Spleen (tissue), 11 donors: ENCODE results near the gene NTN4. TPM values are rescaled to one million over a fixed set of nuclear protein-coding genes. Genes with fewer than 3 reads are reported as not detected.
A peak's percentile ranks its signal among the peaks of the same experiment; 100 is the strongest.
"Not testable (repeated sequence)": the region's sequence is repeated elsewhere in the genome, so short reads cannot be mapped to it uniquely, and the experiment has no call there.

Experiments
- DNase-seq: peaks from one replicate; pipeline ENCODE4 v3.0.0-alpha.2; 2020
- H3K27ac ChIP-seq, 8 donors: fragments of 200-600 bp; sonication (generic) in 7 of 8; 1 replicate in 4 of 8; 2 replicates in 4 of 8; pipeline versions ENCODE4 v1.5.0 to v1.8.0; 2016 to 2021; ENCODE audit warnings: inconsistent platforms in 4 of 8, mild to moderate bottlenecking in 4 of 8, moderate library complexity in 1 of 8
- H3K27me3 ChIP-seq, 7 donors: fragments of 200-600 bp; sonication (generic) in 6 of 7; replicated peaks in 1 of 7; 1 replicate in 4 of 7; 2 replicates in 3 of 7; pipeline versions ENCODE4 v1.5.0 to v1.8.0; 2016 to 2021; ENCODE audit warnings: inconsistent platforms in 3 of 7, mild to moderate bottlenecking in 1 of 7
- H3K36me3 ChIP-seq, 6 donors: fragments of 200-600 bp; sonication (generic) in 5 of 6; 1 replicate in 4 of 6; 2 replicates in 2 of 6; pipeline versions ENCODE4 v1.5.0 to v1.8.0; 2016 to 2021; ENCODE audit warnings: inconsistent platforms in 2 of 6
- H3K4me1 ChIP-seq, 6 donors: fragments of 200-600 bp; sonication (generic) in 5 of 6; 1 replicate in 3 of 6; 2 replicates in 3 of 6; pipeline versions ENCODE4 v1.5.0 to v1.8.0; 2016 to 2021; ENCODE audit warnings: inconsistent platforms in 3 of 6
- H3K4me3 ChIP-seq, 8 donors: fragments of 200-600 bp; sonication (generic) in 7 of 8; 1 replicate in 4 of 8; 2 replicates in 4 of 8; pipeline versions ENCODE4 v1.5.0 to v1.8.0; 2016 to 2021; ENCODE audit warnings: inconsistent platforms in 4 of 8, mild to moderate bottlenecking in 4 of 8, moderate library complexity in 2 of 8
- H3K9me3 ChIP-seq, 8 donors: fragments of 200-600 bp; sonication (generic) in 7 of 8; 1 replicate in 4 of 8; 2 replicates in 4 of 8; pipeline versions ENCODE4 v1.5.0 to v1.8.0; 2016 to 2021; ENCODE audit warnings: inconsistent platforms in 4 of 8
- POLR2A ChIP-seq, 3 donors: fragments of 450-650 bp; IDR thresholded peaks; one replicate each; pipeline ENCODE4 v1.5.1; 2017; ENCODE audit warnings: antibody characterized with exemption in 3 of 3, mild to moderate bottlenecking in 1 of 3
- POLR2AphosphoS5 ChIP-seq, 3 donors: sonication (generic); formaldehyde crosslinking; IDR thresholded peaks; one replicate each; pipeline ENCODE4 v1.5.1; 2017; ENCODE audit warnings: antibody characterized with exemption in 3 of 3
- WGBS, 5 donors: extraction: QIAGEN DNeasy Blood & Tissue Kit in 3 of 5; methylation state at CpG; one replicate each; pipeline versions ENCODE4 v1.1.5 to v1.1.7; 2013 to 2018; 5-methylcytosine and 5-hydroxymethylcytosine counted together
- intact Hi-C: fragments of 100-400 bp; cut with DNase I; formaldehyde crosslinking; loops from one replicate; pipeline ENCODE4 v1.15.0; 2023; ENCODE audit warnings: low total_unique reads
- polyA plus RNA-seq, 3 donors: library from polyadenylated mRNA; stranded (reverse); fragments of 200-250 nt; gene quantifications; one replicate each; pipeline ENCODE4 v1.2.1, GENCODE V29; 2013
- total RNA-seq, 7 donors: library from RNA; depleted of rRNA in 3 of 7; stranded (reverse); fragments of >200 nt in 3 of 7; fragmentation: NEBNext Ultra II Directional in 4 of 7; extraction: Animal tissue kit (Norgen Biotek cat#: 25700) in 4 of 7; gene quantifications; one replicate each; pipeline versions ENCODE4 v1.1.0 to v1.2.1, GENCODE V29; 2016 to 2021
- TF ChIP-seq, protein P1 (sequence below), 11 experiments: fragments of 200-600 bp in 7 of 11; fragments of 450-650 bp in 4 of 11; sonication (generic) in 4 of 11; IDR thresholded peaks in 8 of 11; conservative IDR thresholded peaks in 3 of 11; 1 replicate in 7 of 11; 2 replicates in 4 of 11; pipeline versions ENCODE4 v1.4.0 to v1.8.0; 2016 to 2021; ENCODE audit warnings: antibody characterized with exemption in 11 of 11, inconsistent platforms in 4 of 11, mild to moderate bottlenecking in 1 of 11
- donor health status: healthy with polysubstance abuse.
- donor health status: DM: no; HTN: no; CAD: no; lungs with moderate emphysema.
- donor health status: DM: no; HTN: no; CAD: no.
- donor health status: Bipolar disorder and iron deficiency.
- donor health status: healthy.
- donor health status: DM: no; HTN: no; CAD: no.
- donor health status: DM: yes; HTN: yes; CAD: no.

Gene NTN4
- total and polyA plus RNA-seq, 10 donors: 17.6 to 482 (median 292) TPM

GRCh38 chr12:95740751-95741150 lies 49.8 kb downstream of the NTN4 start:
- Histone ChIP-seq H3K9me3 (peaks cover 0 to 14% (median 11%) of the 10 kb centered on the region in 8 donors), H3K4me3 (no peak overlapping the region), H3K36me3 (peaks cover 0 to 27% (median 2%) of the 10 kb centered on the region in 6 donors), H3K27me3 (no peaks in the 10 kb centered on the region), H3K27ac (peak overlapping the region in 7 of 8 donors; percentile 56 to 74 (median 68)), H3K4me1 (peaks cover 0 to 23% (median 5%) of the 10 kb centered on the region in 6 donors)
- 71 to 89% (median 81%) methylated on average over 1 of the region's 1 CpG for WGBS, 5 donors
- no peak for DNase-seq
- intact Hi-C loops: no loop called here
- TF ChIP-seq POLR2A (IDR thresholded peaks at IDR 0.05) (no peak), POLR2AphosphoS5 (IDR thresholded peaks at IDR 0.05) (no peak)
- TF ChIP-seq, protein P1, sequence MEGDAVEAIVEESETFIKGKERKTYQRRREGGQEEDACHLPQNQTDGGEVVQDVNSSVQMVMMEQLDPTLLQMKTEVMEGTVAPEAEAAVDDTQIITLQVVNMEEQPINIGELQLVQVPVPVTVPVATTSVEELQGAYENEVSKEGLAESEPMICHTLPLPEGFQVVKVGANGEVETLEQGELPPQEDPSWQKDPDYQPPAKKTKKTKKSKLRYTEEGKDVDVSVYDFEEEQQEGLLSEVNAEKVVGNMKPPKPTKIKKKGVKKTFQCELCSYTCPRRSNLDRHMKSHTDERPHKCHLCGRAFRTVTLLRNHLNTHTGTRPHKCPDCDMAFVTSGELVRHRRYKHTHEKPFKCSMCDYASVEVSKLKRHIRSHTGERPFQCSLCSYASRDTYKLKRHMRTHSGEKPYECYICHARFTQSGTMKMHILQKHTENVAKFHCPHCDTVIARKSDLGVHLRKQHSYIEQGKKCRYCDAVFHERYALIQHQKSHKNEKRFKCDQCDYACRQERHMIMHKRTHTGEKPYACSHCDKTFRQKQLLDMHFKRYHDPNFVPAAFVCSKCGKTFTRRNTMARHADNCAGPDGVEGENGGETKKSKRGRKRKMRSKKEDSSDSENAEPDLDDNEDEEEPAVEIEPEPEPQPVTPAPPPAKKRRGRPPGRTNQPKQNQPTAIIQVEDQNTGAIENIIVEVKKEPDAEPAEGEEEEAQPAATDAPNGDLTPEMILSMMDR (IDR thresholded peaks at IDR 0.05 in 8 of 11, conservative IDR thresholded peaks at IDR 0.05 in 3 of 11): no peak

DNA sequence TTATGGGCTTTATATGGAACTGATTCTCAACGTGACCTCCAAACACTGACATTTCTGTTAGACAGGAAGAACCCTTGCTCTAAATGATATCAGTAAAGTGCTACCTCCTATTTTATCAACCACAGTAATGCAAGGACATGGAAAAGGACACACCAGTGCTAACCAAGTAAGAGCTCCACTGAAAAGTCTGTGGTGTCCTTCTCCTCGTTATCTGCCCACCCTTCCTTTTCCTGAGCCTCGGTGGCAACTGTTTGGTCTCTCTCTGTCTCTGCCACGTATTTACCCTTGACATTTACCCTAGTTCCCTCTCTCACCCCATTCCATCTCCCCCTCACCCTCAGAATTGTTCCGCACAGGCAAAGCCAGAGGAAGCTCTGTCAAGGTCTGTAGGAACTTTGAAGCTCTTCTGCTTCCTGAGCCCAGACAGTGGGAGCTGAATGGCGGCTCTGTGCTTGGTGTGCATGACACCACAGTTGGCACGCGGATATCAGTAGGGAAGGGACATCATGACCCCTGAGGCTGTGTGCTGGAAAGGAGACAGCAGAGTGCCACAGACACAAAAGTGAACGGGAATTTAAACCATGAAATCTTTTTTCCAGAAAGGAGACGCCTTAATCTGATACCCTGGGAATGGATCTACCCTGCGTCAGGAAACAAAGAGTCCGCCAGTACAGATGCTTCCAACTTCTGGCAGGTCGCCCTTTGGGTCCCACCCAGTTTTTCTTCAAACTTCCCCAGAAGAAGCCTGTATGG lies 50.8 kb downstream of the NTN4 start:
- Histone ChIP-seq H3K4me3 (no peak overlapping the region), H3K27me3 (no peaks in the 10 kb centered on the region), H3K9me3 (peaks cover 0 to 3% (median 1%) of the 10 kb centered on the region in 8 donors), H3K36me3 (peaks cover 0 to 25% (median 0%) of the 10 kb centered on the region in 6 donors), H3K4me1 (peaks cover 0 to 23% (median 5%) of the 10 kb centered on the region in 6 donors), H3K27ac (peak overlapping the region in 7 of 8 donors; percentile 63 to 76 (median 70))
- intact Hi-C loops: no loop called here
- WGBS, 5 donors: 64 to 73% (median 64%) methylated on average over 13 of the region's 13 CpGs
- TF ChIP-seq, protein P1 (IDR thresholded peaks at IDR 0.05 in 8 of 11, conservative IDR thresholded peaks at IDR 0.05 in 3 of 11): no peak
- TF ChIP-seq POLR2AphosphoS5 (IDR thresholded peaks at IDR 0.05): peak; percentile 20 to 88 (median 83)
- DNase-seq: peak; percentile 82

GRCh38 chr12:95738024-95738611 lies 52.4 kb downstream of the NTN4 start:
- no peaks in the 10 kb centered on the region for H3K27me3 ChIP-seq
- WGBS, 5 donors: 76 to 86% (median 78%) methylated on average over 11 of the region's 11 CpGs

DNA sequence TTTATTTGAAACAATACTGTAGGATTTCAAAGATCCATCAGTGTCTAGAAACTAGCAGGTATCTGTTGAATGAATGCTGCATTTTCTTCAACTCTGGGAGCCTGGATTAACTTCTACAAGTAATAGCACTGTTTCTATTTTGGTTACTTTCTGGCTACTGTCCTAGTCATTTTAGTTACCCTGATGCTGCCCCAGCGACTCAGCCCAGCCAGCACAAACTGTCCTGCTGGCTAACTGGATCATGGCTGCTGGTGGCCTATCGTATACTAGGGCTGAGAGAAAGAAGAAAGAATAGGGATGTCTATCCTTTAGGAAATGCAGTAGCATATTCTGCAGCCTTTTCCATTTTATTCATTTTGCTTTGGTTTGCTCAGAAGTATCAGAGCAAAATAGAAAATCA lies 53.9 kb downstream of the NTN4 start:
- no peak for DNase-seq
- peak overlapping the region in 6 of 8 donors; percentile 43 to 75 (median 68) for H3K27ac ChIP-seq
- no peak overlapping the region for H3K4me3 ChIP-seq
- H3K36me3 ChIP-seq: peaks cover 0 to 30% (median 0%) of the 10 kb centered on the region in 6 donors
- peaks cover 3 to 42% (median 18%) of the 10 kb centered on the region in 6 donors for H3K4me1 ChIP-seq
- no peaks in the 10 kb centered on the region for H3K27me3 ChIP-seq
- WGBS, 5 donors: 74 to 88% (median 80%) methylated on average over 2 of the region's 2 CpGs
- H3K9me3 ChIP-seq: no peaks in the 10 kb centered on the region
- TF ChIP-seq, protein P1 (IDR thresholded peaks at IDR 0.05 in 8 of 11, conservative IDR thresholded peaks at IDR 0.05 in 3 of 11): no peak
- TF ChIP-seq POLR2A (IDR thresholded peaks at IDR 0.05) (no peak), POLR2AphosphoS5 (IDR thresholded peaks at IDR 0.05) (no peak)
- intact Hi-C loops: no loop called here

More at GRCh38 chr12:95738024-95738611, 52.4 kb downstream of the NTN4 start:
- intact Hi-C loops: no loop called here
- no peak for TF ChIP-seq POLR2AphosphoS5 (IDR thresholded peaks at IDR 0.05)
- Histone ChIP-seq H3K36me3 (peaks cover 0 to 30% (median 0%) of the 10 kb centered on the region in 6 donors), H3K9me3 (no peaks in the 10 kb centered on the region), H3K27ac (peak overlapping the region; percentile 33 to 76 (median 64)), H3K4me1 (peaks cover 0 to 32% (median 12%) of the 10 kb centered on the region in 6 donors), H3K4me3 (no peak overlapping the region)
- no peak for DNase-seq

- H3K4me3 ChIP-seq, DNase-seq, H3K27me3 ChIP-seq, intact Hi-C loops, H3K9me3 ChIP-seq: not testable (repeated sequence)
- Histone ChIP-seq H3K27ac (peak overlapping the region in 4 of 8 donors; percentile 15 to 75 (median 47)), H3K4me1 (peaks cover 3 to 41% (median 18%) of the 10 kb centered on the region in 6 donors), H3K36me3 (peaks cover 0 to 30% (median 0%) of the 10 kb centered on the region in 6 donors)
- 82 to 87% (median 86%) methylated on average over 5 of the region's 5 CpGs for WGBS, 5 donors
Observed at GRCh38 chr12:95735728-95736127, 54.8 kb downstream of the NTN4 start.
